Esophagus squamous epithelium (tissue), 5 donors: ENCODE measurements around the gene NMNAT3. TPM values are rescaled to one million over a fixed set of nuclear protein-coding genes. Genes with fewer than 3 reads are reported as not detected.

Source experiments
- DNase-seq: peaks from one replicate; lab custom pipeline; 2025; lab: John Stamatoyannopoulos, UW
- H3K27ac ChIP-seq, 4 donors: fragments of 200-600 bp; sonication (generic); one replicate each; pipeline ENCODE4 v1.5.1; 2016 to 2019; ENCODE audit warnings: mild to moderate bottlenecking in 1 of 4
- H3K27me3 ChIP-seq, 4 donors: fragments of 200-600 bp; sonication (generic); 1 replicate in 3 of 4; 2 replicates in 1 of 4; pipeline versions ENCODE4 v1.5.1 to v1.6.0; 2017 to 2021; ENCODE audit warnings: antibody characterized with exemption in 1 of 4
- H3K36me3 ChIP-seq, 3 donors: fragments of 200-600 bp; sonication (generic); one replicate each; pipeline ENCODE4 v1.5.1; 2016 to 2019
- H3K4me1 ChIP-seq, 3 donors: fragments of 200-600 bp; sonication (generic); one replicate each; pipeline ENCODE4 v1.5.1; 2017 to 2019
- H3K4me3 ChIP-seq, 4 donors: fragments of 200-600 bp; sonication (generic); 1 replicate in 3 of 4; 2 replicates in 1 of 4; pipeline ENCODE4 v1.5.1; 2016 to 2019; ENCODE audit warnings: mild to moderate bottlenecking in 2 of 4, moderate library complexity in 1 of 4
- H3K9me3 ChIP-seq, 3 donors: fragments of 200-600 bp; sonication (generic); one replicate each; pipeline ENCODE4 v1.5.1; 2016 to 2019
- POLR2A ChIP-seq, 4 donors: fragments of 450-650 bp; IDR thresholded peaks; one replicate each; pipeline ENCODE4 v1.6.1; 2017; ENCODE audit warnings: antibody characterized with exemption in 4 of 4, mild to moderate bottlenecking in 4 of 4, moderate library complexity in 3 of 4
- WGBS, 2 donors: methylation state at CpG; one replicate each; pipeline ENCODE4 v1.1.5; 2018; 5-methylcytosine and 5-hydroxymethylcytosine counted together
- intact Hi-C: fragments of 100-400 bp; cut with DNase I; formaldehyde crosslinking; loops from one replicate; pipeline ENCODE4 v1.15.0; 2022
- total RNA-seq, 4 donors: library from RNA; depleted of rRNA; stranded (reverse); fragments of >200 nt; gene quantifications; one replicate each; pipeline ENCODE4 v1.1.0, GENCODE V29; 2016
- TF ChIP-seq, protein P1 (sequence below), 6 experiments: fragments of 450-650 bp in 4 of 6; fragments of 200-600 bp in 2 of 6; sonication (generic) in 2 of 6; IDR thresholded peaks; one replicate each; pipeline ENCODE4 v1.5.1; 2016 to 2019; ENCODE audit warnings: antibody characterized with exemption in 6 of 6, mild to moderate bottlenecking in 4 of 6, moderate library complexity in 4 of 6
- donor health status: DM: yes; HTN: yes; CAD: no.

Gene NMNAT3
- total RNA-seq, 4 donors from 2014 or later = 7.6 to 11.6 (median 9.4) TPM

DNA sequence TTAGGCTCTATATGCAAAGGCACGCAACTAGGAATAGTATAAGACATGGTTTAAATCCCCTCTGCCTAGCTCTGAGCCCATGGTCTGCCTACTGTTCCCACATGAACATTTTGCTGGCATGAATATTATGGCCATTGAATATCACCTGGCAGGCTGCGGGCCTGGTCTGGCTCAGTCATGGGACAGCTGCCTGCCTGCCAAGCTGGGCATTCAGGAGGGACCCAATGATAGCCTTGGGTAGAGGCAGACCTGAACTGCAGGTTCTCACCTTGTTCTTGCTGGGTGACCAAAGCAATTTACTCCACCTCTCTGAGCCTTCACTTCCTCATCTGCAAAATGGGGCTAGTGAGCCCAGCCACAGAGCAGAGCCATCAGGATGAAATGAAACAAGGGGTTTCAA is 149.5 kb downstream of the NMNAT3 start:
- peaks cover 0 to 38% (median 11%) of the 10 kb centered on the region in 3 donors for H3K4me1 ChIP-seq
- no peak for DNase-seq
- no peaks in the 10 kb centered on the region for H3K36me3 ChIP-seq
- peak overlapping the region in 3 of 4 donors; percentile 33 to 58 (median 51) for H3K27ac ChIP-seq
- no peaks in the 10 kb centered on the region for H3K9me3 ChIP-seq
- intact Hi-C loops = no loop called here
- H3K4me3 ChIP-seq = no peak overlapping the region
- H3K27me3 ChIP-seq = no peaks in the 10 kb centered on the region
- TF ChIP-seq, protein P1, sequence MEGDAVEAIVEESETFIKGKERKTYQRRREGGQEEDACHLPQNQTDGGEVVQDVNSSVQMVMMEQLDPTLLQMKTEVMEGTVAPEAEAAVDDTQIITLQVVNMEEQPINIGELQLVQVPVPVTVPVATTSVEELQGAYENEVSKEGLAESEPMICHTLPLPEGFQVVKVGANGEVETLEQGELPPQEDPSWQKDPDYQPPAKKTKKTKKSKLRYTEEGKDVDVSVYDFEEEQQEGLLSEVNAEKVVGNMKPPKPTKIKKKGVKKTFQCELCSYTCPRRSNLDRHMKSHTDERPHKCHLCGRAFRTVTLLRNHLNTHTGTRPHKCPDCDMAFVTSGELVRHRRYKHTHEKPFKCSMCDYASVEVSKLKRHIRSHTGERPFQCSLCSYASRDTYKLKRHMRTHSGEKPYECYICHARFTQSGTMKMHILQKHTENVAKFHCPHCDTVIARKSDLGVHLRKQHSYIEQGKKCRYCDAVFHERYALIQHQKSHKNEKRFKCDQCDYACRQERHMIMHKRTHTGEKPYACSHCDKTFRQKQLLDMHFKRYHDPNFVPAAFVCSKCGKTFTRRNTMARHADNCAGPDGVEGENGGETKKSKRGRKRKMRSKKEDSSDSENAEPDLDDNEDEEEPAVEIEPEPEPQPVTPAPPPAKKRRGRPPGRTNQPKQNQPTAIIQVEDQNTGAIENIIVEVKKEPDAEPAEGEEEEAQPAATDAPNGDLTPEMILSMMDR (IDR thresholded peaks at IDR 0.05) = no peak
- WGBS, 2 donors = 100% methylated on average over 1 of the region's 2 CpGs; no CpG with 5 or more reads in 1 of the 2 donors

DNA sequence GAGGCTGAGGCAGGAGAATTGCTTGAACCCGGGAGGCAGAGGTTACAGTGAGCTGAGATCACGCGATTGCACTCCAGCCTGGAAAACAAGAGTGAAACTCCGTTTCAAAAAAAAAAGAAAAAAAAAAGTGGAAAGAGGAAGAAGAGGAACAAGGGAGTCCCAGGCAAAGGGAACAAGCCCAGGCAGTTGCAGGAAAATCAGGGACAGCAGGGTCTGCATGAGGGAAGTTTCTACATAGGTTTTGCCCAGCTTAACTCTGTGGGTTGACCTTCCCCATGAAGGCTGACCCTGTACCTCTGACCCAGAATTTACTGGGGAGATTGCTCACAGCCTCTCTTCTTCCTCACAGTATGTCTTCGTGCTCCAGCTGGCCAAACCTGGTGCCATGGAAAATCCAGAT is 150.5 kb downstream of the NMNAT3 start:
- H3K9me3 ChIP-seq = no peaks in the 10 kb centered on the region
- DNase-seq = no peak
- H3K27ac ChIP-seq = no peak overlapping the region
- TF ChIP-seq POLR2A (IDR thresholded peaks at IDR 0.05) = no peak
- intact Hi-C loops = no loop called here
- H3K4me3 ChIP-seq = no peak overlapping the region
- no peaks in the 10 kb centered on the region for H3K36me3 ChIP-seq
- 75 to 84% methylated on average over 4 to 5 of the region's 5 CpGs for WGBS, 2 donors
- H3K4me1 ChIP-seq = peaks cover 0 to 30% (median 6%) of the 10 kb centered on the region in 3 donors
- H3K27me3 ChIP-seq = no peaks in the 10 kb centered on the region

- no peak for TF ChIP-seq POLR2A (IDR thresholded peaks at IDR 0.05)
- TF ChIP-seq, protein P1 (IDR thresholded peaks at IDR 0.05) = no peak
- no peak for DNase-seq
- H3K27ac ChIP-seq = no peak overlapping the region
- 94 to 100% methylated on average over 2 of the region's 2 CpGs for WGBS, 2 donors
- H3K4me3 ChIP-seq = no peak overlapping the region
- H3K27me3 ChIP-seq = no peaks in the 10 kb centered on the region
- H3K4me1 ChIP-seq = peaks cover 0 to 30% (median 6%) of the 10 kb centered on the region in 3 donors
- H3K9me3 ChIP-seq = no peaks in the 10 kb centered on the region
- intact Hi-C loops = no loop called here
- no peaks in the 10 kb centered on the region for H3K36me3 ChIP-seq
Measured at GRCh38 chr3:139526146-139526545, 151.6 kb downstream of the NMNAT3 start.

GRCh38 chr3:139524841-139525636 is 152.7 kb downstream of the NMNAT3 start:
- peaks cover 0 to 34% (median 6%) of the 10 kb centered on the region in 3 donors for H3K4me1 ChIP-seq
- intact Hi-C loops = no loop called here
- no peaks in the 10 kb centered on the region for H3K36me3 ChIP-seq
- no peaks in the 10 kb centered on the region for H3K9me3 ChIP-seq
- no peak overlapping the region for H3K4me3 ChIP-seq
- DNase-seq = no peak
- TF ChIP-seq POLR2A (IDR thresholded peaks at IDR 0.05) = no peak
- TF ChIP-seq, protein P1 (IDR thresholded peaks at IDR 0.05) = no peak
- no peak overlapping the region for H3K27ac ChIP-seq
- no peaks in the 10 kb centered on the region for H3K27me3 ChIP-seq
- 83 to 100% methylated on average over 1 to 6 of the region's 7 CpGs for WGBS, 2 donors

- 50 to 71% methylated on average over 1 of the region's 1 CpG for WGBS, 2 donors
- TF ChIP-seq, protein P1 (IDR thresholded peaks at IDR 0.05) = no peak
- TF ChIP-seq POLR2A (IDR thresholded peaks at IDR 0.05) = no peak
- Histone ChIP-seq H3K36me3 (no peaks in the 10 kb centered on the region), H3K27ac (no peak overlapping the region), H3K4me1 (peaks cover 0 to 28% (median 6%) of the 10 kb centered on the region in 3 donors), H3K27me3 (no peaks in the 10 kb centered on the region), H3K9me3 (no peaks in the 10 kb centered on the region), H3K4me3 (no peak overlapping the region)
- no peak for DNase-seq
- intact Hi-C loops = no loop called here
Measured at GRCh38 chr3:139523718-139524117, 154.1 kb downstream of the NMNAT3 start.
